Osteocyte (in vitro differentiated cells): ENCODE measurements around the gene NOL8. TPM values are rescaled to one million over a fixed set of nuclear protein-coding genes. Genes with fewer than 3 reads are reported as not detected.

Source experiments
- DNase-seq: peaks from one replicate; pipeline ENCODE4 v3.0.0; 2021; ENCODE audit warnings: mixed read lengths; ENCODE audit not compliant: unreplicated experiment; ENCODE audit errors: extremely low spot score
- H3K27ac Mint-ChIP-seq: one replicate; pipeline ENCODE4 v1.8.0; 2021; ENCODE audit warnings: mild to moderate bottlenecking, mixed read lengths; ENCODE audit not compliant: unreplicated experiment
- H3K27me3 Mint-ChIP-seq: one replicate; pipeline ENCODE4 v1.8.0; 2021; ENCODE audit warnings: mixed read lengths; ENCODE audit not compliant: unreplicated experiment
- H3K36me3 Mint-ChIP-seq: one replicate; pipeline ENCODE4 v1.8.0; 2021; ENCODE audit warnings: mixed read lengths; ENCODE audit not compliant: unreplicated experiment
- H3K4me1 Mint-ChIP-seq: one replicate; pipeline ENCODE4 v1.8.0; 2021; ENCODE audit warnings: mixed read lengths; ENCODE audit not compliant: unreplicated experiment
- H3K4me3 Mint-ChIP-seq: one replicate; pipeline ENCODE4 v1.8.0; 2021; ENCODE audit warnings: mild to moderate bottlenecking, moderate library complexity, mixed read lengths; ENCODE audit not compliant: unreplicated experiment
- H3K9me3 Mint-ChIP-seq: one replicate; pipeline ENCODE4 v1.8.0; 2021; ENCODE audit warnings: mixed read lengths; ENCODE audit not compliant: unreplicated experiment
- total RNA-seq: library from RNA; stranded (reverse); gene quantifications from 2 replicates; pipeline ENCODE4 v1.2.1, GENCODE V29; 2021
- TF ChIP-seq, protein P1 (sequence below): fragments of 200-600 bp; sonication (generic); IDR thresholded peaks from 2 replicates; pipeline ENCODE4 v1.5.0; 2021; ENCODE audit warnings: antibody characterized with exemption, mild to moderate bottlenecking, moderate library complexity

The NOL8 gene
- total RNA-seq, 1 donor from 2014 or later, result 37.2 TPM

DNA sequence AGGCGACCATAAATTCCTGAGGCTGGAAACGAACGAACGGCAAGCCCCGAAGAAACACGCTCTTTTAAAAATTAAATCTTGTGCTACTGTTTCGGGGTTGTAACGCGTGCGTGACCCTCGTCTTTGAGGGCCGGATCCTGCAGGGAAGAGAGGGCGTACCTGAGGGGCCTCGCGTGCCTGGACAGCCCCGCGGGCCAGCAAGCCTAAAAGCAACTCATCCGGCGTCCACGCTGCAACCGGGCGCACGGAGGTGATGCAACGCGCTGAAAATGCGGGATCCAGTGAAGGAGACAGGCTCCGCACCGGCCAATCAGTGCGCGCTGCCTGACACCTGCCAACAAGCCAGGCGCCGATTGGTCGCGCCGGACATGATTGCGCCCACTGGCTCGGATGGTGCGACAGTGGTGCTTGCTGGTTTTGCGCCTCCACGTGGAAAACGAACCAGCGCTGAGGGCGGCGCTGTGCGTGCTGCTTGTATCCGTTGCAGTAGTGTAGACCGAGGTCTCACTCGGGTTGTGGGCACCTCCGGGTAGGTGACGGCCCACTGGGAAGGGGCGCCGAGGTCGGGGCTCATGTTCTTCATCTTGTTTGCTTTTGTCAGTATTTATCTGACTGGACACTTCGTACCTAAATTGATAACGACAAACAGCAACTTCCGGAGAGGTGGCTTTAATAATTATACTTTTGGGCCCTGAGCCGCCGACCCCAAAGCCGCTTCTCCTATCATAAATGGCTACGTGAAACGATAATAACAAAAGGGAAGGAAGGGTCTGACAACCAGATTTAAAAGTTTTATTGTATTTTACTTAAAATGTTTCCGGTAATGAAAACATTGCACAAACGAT, 31.5 kb downstream of the NOL8 start, which contains the start of gene IARS1:
Gene IARS1 (minus strand): TSS at position 246 of the 845 bp plus-strand sequence. CDS start 4,278 bp downstream, outside the sequence.
- peak within 1 kb of the TSS; percentile 98 for H3K4me3 Mint-ChIP-seq
- H3K4me1 Mint-ChIP-seq, result peaks cover 43% of the 10 kb centered on the region
- H3K27me3 Mint-ChIP-seq, result no peaks in the 10 kb centered on the region
- peaks cover 28% of the 10 kb centered on the region for H3K36me3 Mint-ChIP-seq
- TF ChIP-seq, protein P1, sequence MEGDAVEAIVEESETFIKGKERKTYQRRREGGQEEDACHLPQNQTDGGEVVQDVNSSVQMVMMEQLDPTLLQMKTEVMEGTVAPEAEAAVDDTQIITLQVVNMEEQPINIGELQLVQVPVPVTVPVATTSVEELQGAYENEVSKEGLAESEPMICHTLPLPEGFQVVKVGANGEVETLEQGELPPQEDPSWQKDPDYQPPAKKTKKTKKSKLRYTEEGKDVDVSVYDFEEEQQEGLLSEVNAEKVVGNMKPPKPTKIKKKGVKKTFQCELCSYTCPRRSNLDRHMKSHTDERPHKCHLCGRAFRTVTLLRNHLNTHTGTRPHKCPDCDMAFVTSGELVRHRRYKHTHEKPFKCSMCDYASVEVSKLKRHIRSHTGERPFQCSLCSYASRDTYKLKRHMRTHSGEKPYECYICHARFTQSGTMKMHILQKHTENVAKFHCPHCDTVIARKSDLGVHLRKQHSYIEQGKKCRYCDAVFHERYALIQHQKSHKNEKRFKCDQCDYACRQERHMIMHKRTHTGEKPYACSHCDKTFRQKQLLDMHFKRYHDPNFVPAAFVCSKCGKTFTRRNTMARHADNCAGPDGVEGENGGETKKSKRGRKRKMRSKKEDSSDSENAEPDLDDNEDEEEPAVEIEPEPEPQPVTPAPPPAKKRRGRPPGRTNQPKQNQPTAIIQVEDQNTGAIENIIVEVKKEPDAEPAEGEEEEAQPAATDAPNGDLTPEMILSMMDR, result peak; percentile 45
- H3K27ac Mint-ChIP-seq, result peak within 1 kb of the TSS; percentile 99
- peak; percentile 100 for DNase-seq
- H3K9me3 Mint-ChIP-seq, result no peaks in the 10 kb centered on the region

DNA sequence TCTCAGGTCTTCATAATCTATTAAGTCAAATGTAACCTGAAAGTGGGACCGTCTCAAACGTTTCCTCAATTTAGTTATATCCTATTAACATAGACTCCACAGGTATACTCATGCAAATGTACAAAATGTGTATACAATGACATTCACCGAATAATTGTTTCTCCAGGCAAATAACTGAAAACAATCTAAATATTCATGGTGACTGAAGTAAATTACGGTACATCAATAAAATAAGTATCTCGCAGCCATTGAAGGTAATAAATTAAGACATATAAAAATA, 32.1 kb downstream of the NOL8 start:
- TF ChIP-seq, protein P1, result no peak
- no peaks in the 10 kb centered on the region for H3K27me3 Mint-ChIP-seq
- peak overlapping the region; percentile 99 for H3K27ac Mint-ChIP-seq
- no peak for DNase-seq
- peak overlapping the region; percentile 98 for H3K4me3 Mint-ChIP-seq
- H3K36me3 Mint-ChIP-seq, result peaks cover 31% of the 10 kb centered on the region
- peaks cover 43% of the 10 kb centered on the region for H3K4me1 Mint-ChIP-seq
- H3K9me3 Mint-ChIP-seq, result no peaks in the 10 kb centered on the region

DNA sequence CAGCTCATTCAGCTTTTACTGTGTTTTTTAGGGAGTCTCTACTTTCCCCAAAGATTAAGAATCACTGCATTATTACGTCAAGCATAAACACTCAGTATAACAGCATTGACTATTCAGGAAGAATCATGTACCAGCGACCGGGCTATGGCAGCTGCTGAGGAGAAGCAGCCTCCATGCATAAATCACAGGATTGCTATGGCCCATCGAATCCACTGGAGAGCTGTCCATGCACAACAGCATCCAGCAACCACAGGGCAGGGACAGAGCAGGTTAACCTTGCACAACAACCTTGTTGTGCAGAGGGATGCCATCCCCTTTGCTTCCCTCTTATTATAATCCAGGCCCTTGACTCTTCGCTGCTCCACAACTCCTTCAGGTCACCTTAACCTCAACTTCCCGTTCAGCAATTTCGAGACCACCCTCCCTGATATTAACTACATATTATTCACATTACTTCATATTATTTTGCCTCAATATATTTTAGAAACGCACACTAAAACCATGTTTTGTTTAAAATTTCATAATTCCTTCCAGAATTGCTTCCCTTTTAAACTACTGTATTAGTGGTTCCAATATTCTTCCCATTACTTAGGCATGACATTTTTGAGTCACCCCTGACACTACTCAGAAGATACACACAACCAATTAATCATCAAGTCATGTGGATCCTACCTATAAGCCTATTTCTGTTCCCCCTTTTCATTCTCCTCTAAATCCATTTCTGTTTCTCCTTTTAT, 32.6 kb downstream of the NOL8 start:
- DNase-seq, result no peak
- Mint-ChIP-seq H3K9me3 (no peaks in the 10 kb centered on the region), H3K4me3 (peak overlapping the region; percentile 98), H3K4me1 (peaks cover 43% of the 10 kb centered on the region), H3K27me3 (no peaks in the 10 kb centered on the region), H3K36me3 (peaks cover 31% of the 10 kb centered on the region), H3K27ac (peak overlapping the region; percentile 99)
- TF ChIP-seq, protein P1, result no peak

DNA sequence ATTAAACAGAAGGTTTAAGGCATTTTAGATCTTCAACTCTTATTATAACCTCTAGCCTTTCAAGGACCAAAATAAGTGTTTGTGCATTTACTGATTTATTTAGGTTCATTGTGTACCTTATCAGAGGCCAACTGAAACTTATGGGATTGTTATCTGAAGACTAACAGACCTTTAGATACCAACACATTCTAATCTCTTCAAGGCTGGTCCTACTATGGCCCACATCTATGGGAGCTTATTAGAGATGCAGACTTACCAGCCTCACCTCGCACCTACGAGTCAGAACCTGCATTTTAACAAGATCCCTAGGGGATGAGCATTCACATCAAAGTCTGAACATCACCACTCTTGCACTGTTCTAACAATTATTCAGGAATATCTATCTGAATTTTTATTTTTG, 33.6 kb downstream of the NOL8 start:
- Mint-ChIP-seq H3K4me1 (peaks cover 43% of the 10 kb centered on the region), H3K4me3 (peak overlapping the region; percentile 98), H3K27ac (no peak overlapping the region), H3K36me3 (peaks cover 33% of the 10 kb centered on the region), H3K27me3 (no peaks in the 10 kb centered on the region), H3K9me3 (no peaks in the 10 kb centered on the region)
- TF ChIP-seq, protein P1, result no peak
- DNase-seq, result no peak
